ENCODE measurements around the gene BIRC2.
"Not testable (repeated sequence)": the region's sequence is repeated elsewhere in the genome, so short reads cannot be mapped to it uniquely, and the experiment has no call there.

BIRC2 gene

DNA sequence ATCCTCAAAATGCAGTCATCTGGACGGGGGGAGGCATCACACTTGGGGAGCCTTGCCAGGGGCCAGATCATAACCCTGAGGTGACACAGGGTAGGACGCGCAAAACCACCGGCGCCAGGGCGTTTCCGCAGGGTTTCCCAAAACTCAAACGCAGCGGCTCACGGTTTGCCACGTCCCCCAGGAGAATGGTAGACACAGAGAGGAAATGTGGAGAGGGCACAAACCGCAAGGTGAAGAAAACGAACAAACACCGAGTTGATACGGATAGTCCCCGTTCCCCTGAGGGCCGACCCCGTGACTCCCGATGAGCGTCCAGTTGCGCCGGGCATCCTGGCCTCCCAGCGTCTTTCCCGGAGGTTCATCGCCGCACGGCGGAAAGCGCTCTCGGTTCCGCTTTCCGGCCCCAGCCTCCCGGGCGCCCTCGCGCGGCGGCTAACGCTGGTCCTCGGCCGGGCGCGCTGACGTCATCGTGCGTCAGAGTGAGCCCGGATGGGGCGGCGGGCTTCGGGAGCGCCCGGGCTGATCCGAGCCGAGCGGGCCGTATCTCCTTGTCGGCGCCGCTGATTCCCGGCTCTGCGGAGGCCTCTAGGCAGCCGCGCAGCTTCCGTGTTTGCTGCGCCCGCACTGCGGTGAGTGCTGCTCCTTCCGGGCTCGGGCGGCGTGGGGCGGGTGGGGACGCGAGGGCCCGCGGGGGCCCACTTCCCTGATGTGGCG is at the start of gene BIRC2:
BIRC2 (plus strand) TSS at position 467 of the 714 bp plus-strand sequence. CDS start 2,641 bp downstream, outside the sequence.
- DNase-seq (ENCODE audit: low read depth, low spot score) = peak; percentile 99

GRCh38 chr11:102300837-102301236 is 46.2 kb upstream of the BIRC2 start:
- DNase-seq (ENCODE audit: low read depth, low spot score) = not testable (repeated sequence)

DNA sequence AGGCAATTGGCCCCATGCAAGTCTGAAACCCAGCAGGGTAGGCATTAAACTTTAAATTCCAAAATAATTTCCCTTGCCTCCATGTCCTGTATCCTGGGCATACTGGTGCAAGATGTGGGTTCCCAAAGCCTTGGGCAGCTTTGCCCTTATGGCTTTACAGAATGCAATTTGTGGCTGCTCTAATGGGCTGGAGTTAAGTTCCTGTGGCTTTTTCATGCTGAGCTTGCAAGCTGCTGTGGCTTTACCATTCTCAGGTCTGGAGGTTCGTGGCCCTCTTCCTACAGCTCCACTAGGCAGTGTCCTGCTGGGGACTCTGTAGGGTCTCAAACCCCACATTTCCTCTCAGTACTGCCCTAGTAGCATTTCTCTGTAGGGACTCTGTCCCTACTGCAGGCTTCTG is 44.8 kb upstream of the BIRC2 start:
- no peak for DNase-seq (ENCODE audit: low read depth, low spot score)

DNA sequence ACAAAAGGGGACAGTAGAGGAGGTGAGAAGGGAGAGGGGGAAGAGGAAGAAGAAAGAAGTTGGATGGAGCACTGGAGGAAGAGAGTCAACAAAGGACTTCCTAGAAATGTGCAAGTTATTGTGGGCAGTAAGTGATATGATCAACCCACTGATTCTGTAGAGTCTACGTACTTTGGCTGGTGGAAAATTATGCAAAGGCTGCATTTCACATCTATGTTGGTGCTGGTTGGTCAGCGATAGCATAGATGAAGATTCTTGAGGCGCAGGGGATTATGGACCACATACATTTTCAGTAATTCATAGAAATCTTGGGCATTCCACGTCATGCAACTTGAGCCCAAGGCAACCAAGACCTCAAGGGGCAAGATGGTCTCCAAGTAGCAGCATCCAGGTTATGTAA is 42.3 kb upstream of the BIRC2 start:
- no peak for DNase-seq (ENCODE audit: low read depth, low spot score)

DNA sequence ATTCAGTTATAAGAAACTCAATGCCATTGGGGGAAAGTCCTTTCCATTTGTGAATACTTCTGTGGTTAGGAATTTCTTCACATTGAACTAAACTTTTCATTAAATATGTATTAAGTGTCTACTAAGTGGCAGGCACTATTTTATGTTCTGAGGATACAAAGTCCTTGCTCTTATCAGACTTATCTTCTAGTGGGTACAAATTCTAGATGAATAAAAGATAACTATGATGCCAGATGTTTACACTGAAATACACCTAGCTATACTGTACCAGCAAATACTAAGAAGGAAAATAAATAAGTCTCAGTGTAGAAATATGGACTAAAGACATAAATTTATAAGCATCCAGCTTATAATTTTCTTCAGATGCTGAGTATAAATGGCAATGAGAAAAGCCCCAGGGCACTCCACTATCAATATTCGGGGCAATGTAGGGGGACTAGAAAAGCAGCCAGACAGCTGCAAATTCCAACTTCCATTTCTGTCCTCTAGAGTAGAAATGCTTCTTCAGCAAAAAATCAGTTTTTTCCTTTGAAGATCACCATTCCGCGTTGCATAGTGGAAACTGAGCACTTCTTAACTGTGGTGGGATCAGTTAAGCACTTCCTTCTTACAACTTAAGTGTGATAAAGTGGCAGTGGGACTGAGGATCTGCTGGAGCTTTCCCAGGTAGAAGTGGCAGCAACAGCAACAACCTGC is 41.5 kb upstream of the BIRC2 start:
- no peak for DNase-seq (ENCODE audit: low read depth, low spot score)

DNA sequence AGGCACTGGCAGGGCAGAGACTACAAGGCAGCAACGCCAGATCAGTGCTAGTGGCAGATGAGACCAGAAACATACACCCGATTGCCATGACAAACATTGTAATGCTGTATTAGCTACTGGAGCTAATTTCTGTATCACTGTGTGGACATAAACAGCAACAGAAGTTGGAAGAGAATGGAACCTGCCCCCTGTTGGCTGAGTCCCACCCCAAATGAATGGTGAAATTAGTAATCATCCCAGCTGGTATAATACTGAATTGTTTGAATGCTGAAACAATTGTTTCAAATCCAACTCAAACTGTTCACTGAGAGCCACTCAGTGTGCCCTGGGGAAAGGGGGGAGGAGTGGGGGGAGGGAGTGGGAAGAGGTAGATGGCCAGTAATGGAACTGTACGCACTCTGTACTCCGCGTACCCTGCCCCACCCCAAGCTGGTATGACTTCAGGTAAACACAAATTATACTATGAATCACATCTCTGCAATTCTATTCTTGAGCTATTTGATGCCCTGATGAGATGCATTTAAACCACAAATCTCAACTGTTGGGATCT is 40.9 kb upstream of the BIRC2 start:
- peak; percentile 42 for DNase-seq (ENCODE audit: low read depth, low spot score)

GRCh38 chr11:102306817-102307726 is 39.9 kb upstream of the BIRC2 start:
- no peak for DNase-seq (ENCODE audit: low read depth, low spot score)

GRCh38 chr11:102307727-102308038 is 39.3 kb upstream of the BIRC2 start:
- no peak for DNase-seq (ENCODE audit: low read depth, low spot score)

DNA sequence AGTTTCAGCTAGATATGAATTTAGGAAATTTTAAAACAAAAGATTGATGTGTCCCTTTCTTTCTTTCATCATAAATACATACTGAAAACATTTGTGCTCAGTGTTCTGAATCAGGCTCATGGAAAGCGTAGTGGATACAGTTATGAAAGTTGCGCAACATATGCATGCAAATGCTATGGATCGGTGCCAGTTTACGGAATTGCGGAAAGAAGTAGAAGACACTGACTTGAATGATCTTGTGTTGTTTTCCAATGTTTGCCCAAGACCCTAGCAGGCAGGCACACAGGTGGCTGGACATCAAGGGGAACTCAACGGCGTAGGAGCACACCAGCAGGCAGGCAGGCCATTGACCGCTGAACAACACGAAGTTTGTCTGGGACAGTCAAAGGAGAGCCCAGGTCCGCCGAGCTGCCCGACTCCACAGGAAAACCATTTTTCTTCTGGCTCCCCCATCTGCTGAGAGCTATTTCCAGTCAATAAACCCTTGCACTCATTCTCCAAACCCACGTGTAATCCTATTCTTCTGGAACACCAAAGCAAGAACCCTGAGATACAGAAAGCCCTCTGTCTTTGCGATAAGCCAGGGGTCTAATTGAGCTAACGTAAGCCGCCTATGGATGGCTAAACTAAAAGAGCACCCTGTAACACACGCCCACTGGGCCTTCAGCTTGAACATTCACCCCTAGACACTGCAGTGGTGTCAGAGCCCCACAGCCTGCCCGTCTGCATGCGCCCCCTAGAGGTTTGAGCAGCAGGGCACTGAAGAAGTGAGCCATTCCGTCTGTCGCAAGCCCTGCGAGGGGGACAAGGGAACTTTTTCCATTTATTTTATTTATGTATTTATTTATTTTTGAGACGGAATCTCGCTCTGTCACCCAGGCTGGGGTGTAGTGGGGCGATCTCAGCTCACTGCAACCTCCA is 37.1 kb upstream of the BIRC2 start:
- no peak for DNase-seq (ENCODE audit: low read depth, low spot score)

GRCh38 chr11:102312667-102313066 is 34.3 kb upstream of the BIRC2 start:
- peak; percentile 34 for DNase-seq (ENCODE audit: low read depth, low spot score)

DNA sequence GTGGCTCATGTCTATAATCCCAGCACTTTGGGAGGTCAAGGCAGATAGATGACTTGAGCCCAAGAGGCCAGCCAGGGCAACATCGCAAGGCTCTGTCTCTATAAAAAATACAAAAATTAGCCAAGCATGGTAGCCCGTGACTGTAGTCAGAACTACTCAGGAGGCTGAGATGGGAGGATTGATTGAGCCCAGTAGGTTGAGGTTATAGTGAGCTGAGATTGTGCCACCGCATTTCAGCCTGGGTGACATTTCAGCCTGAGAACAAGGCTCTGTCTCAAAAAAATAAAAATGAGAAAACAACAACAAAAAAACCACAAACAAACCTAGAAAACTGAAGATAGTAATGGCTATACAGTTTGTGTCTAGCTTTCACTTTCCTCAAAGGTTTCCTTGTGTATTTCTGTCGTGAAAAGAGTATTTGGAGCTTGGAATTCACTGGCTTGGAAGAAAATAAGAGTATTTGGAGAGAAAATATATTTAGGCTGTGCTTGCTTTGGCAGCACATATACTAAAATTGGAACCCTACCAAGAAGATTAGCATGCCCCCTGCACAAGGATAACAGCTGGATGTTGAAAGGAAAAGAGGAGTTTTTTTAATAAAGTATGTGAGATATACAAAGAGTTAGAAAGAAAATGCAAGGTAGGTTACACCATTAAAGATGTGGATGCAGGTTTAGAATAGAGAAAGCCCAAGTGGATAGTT is 33.6 kb upstream of the BIRC2 start:
- peak; percentile 61 for DNase-seq (ENCODE audit: low read depth, low spot score)

DNA sequence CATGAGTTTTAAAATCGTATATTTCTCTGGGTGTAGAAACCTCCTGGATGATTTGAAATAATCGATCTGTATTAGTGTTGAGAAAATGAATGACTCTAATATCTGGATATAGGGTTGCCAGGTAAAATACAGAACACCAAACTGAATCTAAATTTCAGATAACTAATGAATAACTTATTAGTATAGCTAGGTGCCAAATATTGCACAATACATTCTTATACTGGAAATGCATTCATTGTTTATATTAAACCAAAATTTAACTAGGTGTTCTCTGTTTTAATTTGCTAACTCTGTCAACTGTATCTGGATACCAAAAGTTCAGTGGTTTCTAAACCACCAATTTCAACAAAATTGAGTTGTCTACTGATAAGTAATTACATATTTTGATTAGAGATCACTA is 32.2 kb upstream of the BIRC2 start:
- no peak for DNase-seq (ENCODE audit: low read depth, low spot score)

DNA sequence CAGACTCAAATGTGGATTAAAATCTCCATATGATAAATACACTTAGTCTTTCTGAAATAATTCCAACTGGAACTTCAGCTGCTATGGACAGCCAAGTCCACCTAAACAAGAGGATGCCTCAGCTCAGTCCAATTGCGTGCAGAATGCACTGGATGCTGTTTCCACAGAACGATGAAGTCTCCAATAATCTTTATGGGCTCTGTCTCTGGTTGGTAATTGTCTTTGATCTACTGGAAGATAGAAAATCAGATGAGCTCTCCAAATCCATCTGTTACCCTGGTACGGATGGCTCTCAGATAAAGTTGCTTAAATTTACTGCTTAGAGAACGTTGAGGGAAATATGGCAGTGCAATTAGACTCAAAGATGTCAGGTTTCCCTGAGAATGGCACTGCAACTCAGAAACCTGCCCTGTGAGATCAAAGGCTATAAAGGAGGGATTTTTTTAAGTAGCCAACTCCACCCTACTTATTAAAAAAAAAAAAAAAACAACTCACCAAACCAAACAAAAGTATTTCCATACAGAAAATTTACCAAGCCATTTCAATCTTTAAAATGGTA is 30.6 kb upstream of the BIRC2 start:
- no peak for DNase-seq (ENCODE audit: low read depth, low spot score)

GRCh38 chr11:102317099-102317767 is 29.8 kb upstream of the BIRC2 start, which contains the start of gene BIRC3:
Gene BIRC3 (plus strand): TSS chr11:102317484. CDS start chr11:102324510, 7,026 bp downstream.
- peak; percentile 92 for DNase-seq (ENCODE audit: low read depth, low spot score)

GRCh38 chr11:102317768-102318103 is 29.3 kb upstream of the BIRC2 start:
- no peak for DNase-seq (ENCODE audit: low read depth, low spot score)

GRCh38 chr11:102318469-102318868 is 28.5 kb upstream of the BIRC2 start:
- DNase-seq (ENCODE audit: low read depth, low spot score) = peak; percentile 29

- DNase-seq (ENCODE audit: low read depth, low spot score) = no peak
Measured at GRCh38 chr11:102319544-102319943, 27.5 kb upstream of the BIRC2 start.

GRCh38 chr11:102320188-102320587 is 26.8 kb upstream of the BIRC2 start:
- DNase-seq (ENCODE audit: low read depth, low spot score) = no peak

DNA sequence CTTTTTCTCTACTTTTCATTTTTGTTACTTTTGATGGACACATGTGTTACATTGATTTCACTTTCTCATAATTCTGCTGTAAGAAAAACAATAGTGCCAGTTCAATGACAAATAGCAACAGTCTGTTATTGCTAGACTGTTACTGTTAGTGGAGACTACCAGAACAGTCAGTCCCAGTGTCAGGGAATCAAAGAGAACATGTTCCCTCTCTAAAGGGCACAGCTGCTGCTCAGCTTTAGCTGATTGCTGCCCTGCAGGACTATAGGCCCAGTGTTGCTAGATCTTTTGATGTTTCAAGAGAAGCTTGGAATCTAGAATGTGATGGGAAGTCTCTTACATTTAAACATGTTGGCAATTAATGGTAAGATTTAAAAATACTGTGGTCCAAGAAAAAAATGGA is 26.3 kb upstream of the BIRC2 start:
- no peak for DNase-seq (ENCODE audit: low read depth, low spot score)

Data from astrocyte of the hippocampus (primary cell).